GM12801 (cell line): ENCODE measurements around the gene TEX11.

Source experiments
- TF ChIP-seq, protein P1 (sequence below): IDR thresholded peaks from one replicate; pipeline ENCODE4 v1.5.1; 2011; ENCODE audit warnings: control low read depth; ENCODE audit not compliant: insufficient read length; ENCODE audit errors: extremely low read depth

Gene TEX11

DNA sequence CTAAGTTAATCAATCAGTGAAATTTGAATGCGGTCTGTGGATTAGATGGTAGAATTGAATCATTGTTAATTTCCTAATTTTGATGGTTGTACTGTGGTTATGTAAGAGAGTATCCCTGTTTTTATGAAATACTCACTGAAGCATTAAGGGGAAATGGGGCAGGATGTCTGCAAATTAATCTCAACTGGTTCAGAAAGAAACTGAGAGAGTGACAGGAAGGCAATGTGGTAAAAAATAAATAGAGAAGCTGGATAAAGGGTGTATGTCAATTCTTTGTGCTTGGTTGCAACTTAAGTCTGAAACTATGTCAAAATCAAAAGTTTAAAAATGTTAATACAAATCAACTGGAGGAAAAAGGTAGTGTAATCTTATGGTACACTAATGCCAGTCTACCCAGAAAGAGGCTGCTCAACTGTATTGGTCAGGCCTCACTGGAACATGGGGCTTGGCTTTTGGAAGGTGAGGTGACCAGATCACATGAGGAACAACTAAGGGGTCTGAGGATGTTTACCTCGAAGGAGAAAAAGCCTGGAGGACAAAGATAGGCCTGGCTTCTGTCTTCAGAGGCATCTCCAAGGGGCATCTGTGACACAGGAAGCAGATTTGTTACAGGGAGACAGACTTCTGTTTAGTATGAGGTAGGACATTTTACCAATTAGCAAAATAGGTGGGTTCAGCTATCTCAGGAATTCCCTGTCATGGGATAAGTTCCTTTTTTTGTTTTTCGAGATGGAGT lies 380.7 kb downstream of the TEX11 start:
- TF ChIP-seq, protein P1, sequence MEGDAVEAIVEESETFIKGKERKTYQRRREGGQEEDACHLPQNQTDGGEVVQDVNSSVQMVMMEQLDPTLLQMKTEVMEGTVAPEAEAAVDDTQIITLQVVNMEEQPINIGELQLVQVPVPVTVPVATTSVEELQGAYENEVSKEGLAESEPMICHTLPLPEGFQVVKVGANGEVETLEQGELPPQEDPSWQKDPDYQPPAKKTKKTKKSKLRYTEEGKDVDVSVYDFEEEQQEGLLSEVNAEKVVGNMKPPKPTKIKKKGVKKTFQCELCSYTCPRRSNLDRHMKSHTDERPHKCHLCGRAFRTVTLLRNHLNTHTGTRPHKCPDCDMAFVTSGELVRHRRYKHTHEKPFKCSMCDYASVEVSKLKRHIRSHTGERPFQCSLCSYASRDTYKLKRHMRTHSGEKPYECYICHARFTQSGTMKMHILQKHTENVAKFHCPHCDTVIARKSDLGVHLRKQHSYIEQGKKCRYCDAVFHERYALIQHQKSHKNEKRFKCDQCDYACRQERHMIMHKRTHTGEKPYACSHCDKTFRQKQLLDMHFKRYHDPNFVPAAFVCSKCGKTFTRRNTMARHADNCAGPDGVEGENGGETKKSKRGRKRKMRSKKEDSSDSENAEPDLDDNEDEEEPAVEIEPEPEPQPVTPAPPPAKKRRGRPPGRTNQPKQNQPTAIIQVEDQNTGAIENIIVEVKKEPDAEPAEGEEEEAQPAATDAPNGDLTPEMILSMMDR, result no peak

DNA sequence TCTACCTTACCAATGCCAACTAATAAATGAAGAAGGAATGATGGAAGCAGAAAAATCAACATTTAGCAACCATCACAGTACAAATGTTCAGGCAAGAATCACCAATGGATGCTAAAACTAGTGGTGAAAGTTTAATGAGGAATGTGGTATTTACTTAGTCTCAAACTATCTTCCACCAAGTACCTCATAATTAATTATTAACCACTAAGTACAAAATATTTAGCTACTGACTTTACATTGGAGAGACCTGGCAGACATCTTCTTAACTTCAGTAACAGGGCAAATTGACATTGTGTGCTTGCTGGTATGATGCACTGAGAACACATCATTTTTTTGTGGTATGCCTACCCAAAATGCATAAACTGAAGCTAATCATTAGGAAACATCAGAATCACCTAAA lies 381.5 kb downstream of the TEX11 start:
- TF ChIP-seq, protein P1, result no peak

DNA sequence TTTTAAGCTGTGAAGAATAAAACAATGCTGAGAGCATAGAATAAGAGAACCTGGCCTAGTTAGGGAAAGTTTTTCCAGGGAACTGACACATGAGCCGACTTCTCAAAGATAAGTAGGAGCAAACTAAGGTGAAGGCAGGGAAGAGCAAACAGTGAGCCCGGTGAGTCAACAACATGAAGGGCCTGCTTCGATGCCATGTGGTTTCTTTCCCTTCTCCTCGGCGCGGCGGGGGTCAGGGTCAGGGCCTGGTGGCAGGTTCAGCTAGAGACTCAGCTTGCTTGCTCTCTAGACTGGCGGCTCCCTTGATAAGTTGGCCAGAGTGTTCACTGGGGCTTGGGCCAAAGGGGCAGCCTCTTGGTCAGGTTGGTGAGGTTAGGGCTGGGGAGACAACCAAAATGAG lies 382.8 kb downstream of the TEX11 start:
- TF ChIP-seq, protein P1, result no peak

- TF ChIP-seq, protein P1, result no peak
These were observed 399.4 kb downstream of the TEX11 start for GRCh38 chrX:70509078-70509477.

DNA sequence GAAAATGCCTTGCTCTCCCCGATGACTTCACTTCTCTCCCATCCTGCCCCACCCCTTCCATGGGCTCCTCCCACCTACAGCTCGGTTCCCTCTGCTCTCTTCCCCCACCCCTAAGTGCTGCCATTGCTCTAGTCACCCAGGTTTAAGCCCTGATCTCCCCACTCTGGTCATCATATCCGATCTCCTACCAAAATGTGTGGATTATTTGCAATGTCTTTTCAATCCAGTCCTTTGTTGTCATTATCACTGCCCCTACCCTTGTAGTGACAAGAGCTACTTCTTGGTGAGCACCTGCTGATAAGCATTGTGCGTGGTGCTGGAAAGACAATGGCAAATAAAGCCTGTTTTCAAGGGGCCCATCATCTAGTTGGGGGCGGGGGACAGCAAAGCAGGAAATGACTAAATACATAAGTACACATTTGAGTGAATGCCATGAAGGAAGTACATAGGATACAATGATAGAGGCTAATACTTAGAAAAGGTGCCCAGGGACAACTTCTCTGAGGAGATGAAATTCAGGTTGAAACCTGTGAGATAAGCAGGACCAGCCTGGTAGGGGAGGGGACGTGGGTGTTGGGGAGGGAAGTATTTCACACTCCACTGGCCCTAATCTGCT lies 400.1 kb downstream of the TEX11 start:
- TF ChIP-seq, protein P1, result no peak

DNA sequence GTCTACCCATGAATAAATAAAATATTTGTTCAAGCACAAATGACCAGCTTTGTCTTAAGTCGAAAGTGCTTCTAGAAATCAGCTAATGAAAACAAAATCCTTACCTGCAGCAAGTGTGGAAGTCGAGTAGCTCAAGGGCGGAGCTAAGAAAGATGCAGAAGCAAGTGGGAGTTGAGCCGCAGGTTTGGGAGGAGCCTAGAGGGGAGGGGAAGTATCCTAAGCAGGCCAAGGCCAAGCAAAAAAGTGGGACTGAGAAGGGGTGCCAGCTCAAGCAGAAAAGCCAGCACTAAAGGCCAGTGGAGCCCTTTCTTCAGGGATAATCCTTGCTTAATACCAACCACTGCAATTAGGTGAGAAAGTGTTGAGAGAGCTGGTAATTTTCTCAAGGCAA lies 403.1 kb downstream of the TEX11 start:
- TF ChIP-seq, protein P1, result no peak

GRCh38 chrX:70504772-70505450 lies 403.6 kb downstream of the TEX11 start:
- TF ChIP-seq, protein P1, result no peak
